ENCODE data around the gene TP53TG5. TPM values are rescaled to one million over a fixed set of nuclear protein-coding genes. Genes with fewer than 3 reads are reported as not detected.

TP53TG5 gene
- polyA plus RNA-seq, 1 donor: 0.89 TPM

- no peak for DNase-seq
These were observed 32.8 kb downstream of the TP53TG5 start for GRCh38 chr20:45345104-45345936.

- no peak for DNase-seq
These were observed 33.8 kb downstream of the TP53TG5 start for GRCh38 chr20:45344168-45344860.

- DNase-seq: no peak
These were observed 34.5 kb downstream of the TP53TG5 start for GRCh38 chr20:45343532-45344167.

- DNase-seq: no peak
These were observed 35.1 kb downstream of the TP53TG5 start for GRCh38 chr20:45342855-45343531.

GRCh38 chr20:45341939-45342854, 35.9 kb downstream of the TP53TG5 start:
- DNase-seq: no peak

- no peak for DNase-seq
These were observed 36.6 kb downstream of the TP53TG5 start for GRCh38 chr20:45341579-45341938.

- DNase-seq: no peak
These were observed 37.2 kb downstream of the TP53TG5 start for GRCh38 chr20:45340951-45341350.

GRCh38 chr20:45340236-45340847, 37.8 kb downstream of the TP53TG5 start:
- DNase-seq: no peak

GRCh38 chr20:45339799-45340198, 38.3 kb downstream of the TP53TG5 start:
- no peak for DNase-seq

- no peak for DNase-seq
These were observed 39.0 kb downstream of the TP53TG5 start for GRCh38 chr20:45339084-45339483.

- DNase-seq: no peak
These were observed 39.7 kb downstream of the TP53TG5 start for GRCh38 chr20:45338121-45339030.

GRCh38 chr20:45337367-45338120, 40.6 kb downstream of the TP53TG5 start:
- DNase-seq: no peak

GRCh38 chr20:45336530-45337366, 41.4 kb downstream of the TP53TG5 start:
- no peak for DNase-seq

GRCh38 chr20:45330476-45330875, 47.6 kb downstream of the TP53TG5 start:
- DNase-seq: no peak

GRCh38 chr20:45329497-45330319, 48.4 kb downstream of the TP53TG5 start:
- no peak for DNase-seq

- no peak for DNase-seq
These were observed 49.7 kb downstream of the TP53TG5 start for GRCh38 chr20:45328451-45328850.

- no peak for DNase-seq
These were observed 52.8 kb downstream of the TP53TG5 start for GRCh38 chr20:45325371-45325770.

GRCh38 chr20:45323731-45324130, 54.4 kb downstream of the TP53TG5 start:
- no peak for DNase-seq
